LoVo (cell line): Measurements from ENCODE around the gene CGB8.
A peak's percentile ranks its signal among the peaks of the same experiment; 100 is the strongest.
"Not testable (repeated sequence)": the region's sequence is repeated elsewhere in the genome, so short reads cannot be mapped to it uniquely, and the experiment has no call there.

Experiments used
- DNase-seq: peaks from one replicate; pipeline ENCODE4 v3.0.0-alpha.2; 2016; ENCODE audit warnings: low spot score

The CGB8 gene

GRCh38 chr19:49049011-49049410 is at the start of gene CGB8:
Gene CGB8 (minus strand): TSS chr19:49049111. CDS start chr19:49048739, 372 bp downstream.
- DNase-seq = not testable (repeated sequence)

- peak; percentile 65 for DNase-seq
Measured at GRCh38 chr19:49097453-49098288, 48.8 kb upstream of the CGB8 start.

DNA sequence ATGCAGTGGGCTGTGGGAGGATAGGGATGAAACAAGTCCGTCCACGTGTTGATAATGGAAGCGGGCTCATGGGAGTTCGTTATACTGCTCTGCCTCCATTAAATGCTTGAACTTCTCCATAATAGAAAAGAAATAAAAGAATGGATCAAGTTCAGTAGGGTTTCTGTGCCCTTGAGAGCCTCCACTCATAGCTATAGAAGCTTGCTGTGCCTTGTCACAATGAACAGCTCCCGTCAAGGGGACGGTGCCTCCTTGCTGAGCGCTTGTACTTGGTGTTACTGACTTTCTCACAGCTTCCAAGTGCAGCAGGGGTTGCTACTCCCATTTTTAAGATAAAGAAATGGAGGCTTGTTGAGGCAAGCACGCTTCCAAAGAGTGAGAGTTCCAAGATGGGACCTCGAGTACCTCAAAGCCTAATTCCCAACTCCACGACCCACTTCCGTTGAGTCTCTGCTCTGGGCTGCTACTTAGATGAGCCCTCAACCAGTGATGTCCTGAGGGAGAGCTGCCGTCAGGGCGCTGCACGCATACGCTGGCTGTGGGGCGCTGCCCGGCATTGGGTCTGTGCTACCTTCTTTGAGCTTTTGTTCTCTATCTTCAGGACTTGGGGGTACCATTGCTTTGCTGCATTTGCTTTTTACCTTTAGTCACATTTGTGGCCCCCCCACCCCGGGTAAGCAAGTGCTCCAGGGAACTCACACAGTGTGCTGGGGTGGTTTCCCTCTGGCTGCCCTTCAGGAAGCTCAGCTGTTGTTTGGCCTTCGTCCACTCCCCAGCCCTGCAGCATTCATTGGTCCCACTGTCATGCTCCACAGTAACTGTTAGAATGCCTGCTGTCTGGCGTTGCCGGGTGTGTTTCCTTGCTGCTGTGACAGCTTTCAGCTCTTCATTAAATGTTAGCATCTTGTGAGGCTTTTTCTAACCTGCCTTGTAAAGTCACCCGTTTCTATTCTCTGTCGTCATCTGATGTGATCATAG is 45.9 kb upstream of the CGB8 start:
- DNase-seq = no peak

DNA sequence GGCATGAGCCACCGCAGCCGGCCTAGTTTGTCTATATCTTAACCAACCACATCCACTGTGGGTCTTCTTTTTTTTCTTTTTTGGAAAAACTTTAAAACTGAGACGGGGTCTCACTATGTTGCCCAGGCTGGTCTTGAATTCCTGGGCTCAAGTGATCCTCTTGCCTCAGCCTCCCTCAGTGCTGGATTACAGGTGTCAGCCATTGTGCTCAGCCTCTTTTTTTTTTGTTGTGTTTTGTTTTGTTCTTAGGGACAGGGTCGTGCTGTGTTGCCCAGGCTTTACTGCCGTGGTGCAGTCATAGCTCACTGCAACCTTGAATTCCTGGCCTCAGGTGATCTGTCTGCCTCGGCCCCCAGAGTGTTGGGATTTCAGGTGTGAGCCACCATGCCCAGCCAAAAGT is 43.8 kb upstream of the CGB8 start:
- DNase-seq = no peak

DNA sequence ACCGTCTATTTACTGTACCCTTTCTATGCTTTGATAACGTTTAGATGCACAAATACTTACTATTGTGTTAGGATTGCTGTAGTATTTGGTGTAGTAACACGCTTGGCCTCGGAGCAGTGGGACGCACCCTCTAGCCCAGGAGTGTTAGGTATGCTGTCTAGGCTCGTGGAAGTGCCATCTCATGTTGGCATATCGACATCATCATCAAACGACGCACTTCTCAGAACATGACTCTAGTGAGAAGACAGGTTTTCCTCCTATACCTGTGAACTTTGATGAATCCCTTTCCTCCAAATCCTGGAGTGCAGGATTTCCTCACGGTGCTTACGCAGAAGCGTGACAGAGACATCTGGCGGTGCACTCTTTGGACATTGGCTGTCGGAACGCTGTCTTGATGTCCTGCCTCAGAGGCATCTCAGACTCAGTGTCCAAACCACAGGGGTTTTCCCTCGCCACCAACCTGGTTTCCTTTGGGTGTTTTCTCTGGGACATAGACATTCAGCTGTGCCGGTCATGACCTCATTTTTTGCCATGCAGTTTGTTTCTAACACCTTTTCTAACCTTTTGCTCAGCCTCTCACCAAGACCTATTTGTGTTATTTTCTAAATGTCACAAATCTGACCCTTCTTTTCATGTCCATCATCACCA is 42.6 kb upstream of the CGB8 start:
- DNase-seq = no peak

DNA sequence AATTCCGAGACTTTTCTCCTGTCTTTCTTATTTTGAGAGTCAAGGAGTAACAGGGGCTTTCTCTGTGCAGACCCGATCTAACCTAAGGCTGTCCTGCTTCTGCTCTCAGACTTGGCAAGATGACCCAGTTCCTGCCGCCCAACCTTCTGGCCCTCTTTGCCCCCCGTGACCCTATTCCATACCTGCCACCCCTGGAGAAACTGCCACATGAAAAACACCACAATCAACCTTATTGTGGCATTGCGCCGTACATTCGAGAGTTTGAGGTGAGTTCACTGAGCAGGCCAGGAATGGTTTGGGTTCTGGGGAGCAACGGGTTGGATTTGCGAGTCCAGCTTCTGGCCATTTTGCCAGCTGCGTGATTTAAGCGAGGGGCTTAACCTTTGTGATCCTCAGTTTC is 37.4 kb upstream of the CGB8 start:
- DNase-seq = no peak

DNA sequence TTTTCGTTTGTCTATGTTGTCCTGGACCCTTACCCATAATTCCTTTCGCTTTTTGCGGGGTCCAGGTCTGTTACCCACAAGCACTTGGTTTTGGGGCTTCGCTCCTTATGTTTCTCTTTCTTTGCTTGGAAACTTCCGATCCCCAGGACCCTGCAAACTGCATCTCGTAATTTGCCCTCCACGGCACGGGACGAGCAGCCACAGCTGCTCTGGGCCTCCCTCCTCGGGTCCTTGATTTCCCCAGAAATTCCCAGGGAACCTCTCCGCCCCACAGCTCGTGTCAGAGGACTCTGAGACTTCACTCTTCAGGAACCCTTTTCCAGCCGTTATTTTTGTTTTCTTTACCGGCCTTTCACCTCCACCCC is 36.9 kb upstream of the CGB8 start:
- no peak for DNase-seq

DNA sequence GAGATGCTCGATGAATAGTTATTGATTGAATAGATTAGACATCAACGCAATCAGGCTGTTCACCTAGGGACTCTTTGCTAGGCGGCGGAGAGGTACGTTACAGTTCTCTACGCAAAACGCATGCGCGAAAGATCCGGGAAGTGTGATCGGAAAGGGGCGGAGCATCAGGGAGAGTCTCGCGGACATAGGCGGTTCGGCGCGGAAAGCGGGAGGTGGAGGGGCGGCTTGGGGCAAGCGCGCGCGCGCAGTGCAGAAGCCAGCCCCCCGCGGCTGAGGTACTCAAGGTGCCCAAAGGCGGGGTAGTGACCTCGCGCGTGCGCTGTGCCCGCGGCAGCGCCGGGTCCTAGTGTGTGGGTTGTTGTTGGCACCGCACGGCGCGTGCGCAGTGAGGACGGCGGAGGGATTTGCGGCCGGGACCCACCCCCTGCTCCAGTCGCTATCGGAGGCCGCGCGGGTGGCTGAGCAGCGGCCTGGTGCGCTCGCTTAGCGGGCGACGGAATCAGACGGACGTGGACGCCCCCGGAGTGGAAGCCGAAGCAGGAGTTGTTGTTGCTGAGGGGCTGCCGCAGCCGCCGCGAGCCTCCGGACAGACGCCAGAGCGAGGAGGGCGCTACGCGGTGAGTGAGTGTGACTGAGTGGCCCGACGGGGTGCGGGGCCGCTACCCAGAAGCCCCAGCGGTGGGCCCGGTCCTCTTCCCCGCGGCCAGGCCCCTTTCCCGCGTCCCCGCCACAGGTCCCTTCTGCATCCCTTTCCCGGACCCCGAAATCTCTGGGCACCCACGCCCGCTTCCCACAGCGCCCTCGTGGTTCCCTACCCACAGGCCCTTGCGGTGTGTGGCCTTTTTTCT is 36.3 kb upstream of the CGB8 start, which contains the start of gene SNRNP70:
TSS of gene SNRNP70 (plus strand) at position 432 of the 848 bp plus-strand sequence. CDS start 964 bp downstream, outside the sequence.
- peak; percentile 100 for DNase-seq

GRCh38 chr19:49084206-49085019 is 35.5 kb upstream of the CGB8 start:
- no peak for DNase-seq

- DNase-seq = no peak
Measured at GRCh38 chr19:49081273-49081672, 32.4 kb upstream of the CGB8 start.

DNA sequence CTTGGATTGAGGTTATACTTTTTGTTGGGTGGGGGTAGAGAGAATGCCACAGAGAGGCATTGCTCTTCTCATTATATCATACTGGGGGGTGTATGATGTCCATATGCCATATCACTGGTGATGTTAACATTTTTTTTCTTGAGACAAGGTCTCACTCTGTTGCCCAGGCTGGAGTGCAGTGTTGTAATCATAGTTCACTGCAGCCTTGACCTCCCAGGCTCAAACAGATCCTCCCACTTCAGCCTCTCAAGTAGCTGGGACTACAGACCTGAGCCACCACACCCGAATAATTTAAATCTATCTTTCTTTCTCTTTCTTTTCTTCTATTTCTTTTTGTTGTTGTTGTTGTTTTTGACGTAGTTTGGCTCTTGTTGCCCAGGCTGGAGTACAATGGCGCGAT is 31.5 kb upstream of the CGB8 start:
- no peak for DNase-seq

GRCh38 chr19:49074869-49075268 is 26.0 kb upstream of the CGB8 start:
- DNase-seq = peak; percentile 38

GRCh38 chr19:49073514-49074378 is 24.8 kb upstream of the CGB8 start:
- no peak for DNase-seq

DNA sequence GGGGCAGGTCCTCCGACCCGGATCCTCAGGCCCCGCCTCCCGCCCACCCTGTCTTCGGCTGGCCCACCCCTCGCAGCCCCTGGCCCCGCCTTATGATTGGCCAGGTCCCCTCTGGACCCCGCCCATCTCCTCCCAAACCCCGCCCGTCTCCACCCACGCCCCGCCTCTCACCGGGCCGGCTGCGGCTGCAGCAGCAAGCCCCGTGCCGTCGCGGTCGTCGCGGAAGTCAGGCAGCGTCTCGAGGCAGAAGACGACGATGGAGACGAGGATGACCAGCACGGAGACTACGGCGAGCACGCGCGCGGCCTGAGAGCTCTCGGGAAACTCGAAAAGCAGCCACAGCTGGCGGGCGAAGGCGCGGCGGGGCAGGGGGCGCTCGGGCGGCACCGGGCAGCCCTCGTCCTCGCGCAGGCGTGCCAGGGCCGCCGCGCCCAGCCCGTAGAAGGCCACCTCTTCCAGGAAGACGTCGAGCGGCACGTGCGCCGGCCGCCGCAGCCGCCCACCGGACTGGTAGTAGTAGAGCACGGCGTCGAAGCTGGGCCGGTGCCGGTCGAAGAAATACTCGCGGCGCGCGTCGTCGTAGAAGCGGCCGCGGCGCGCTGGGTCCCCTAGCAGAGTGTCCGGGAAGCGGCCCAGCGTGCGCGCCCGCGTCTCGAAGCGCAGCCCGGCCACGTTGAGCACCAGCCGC is 23.1 kb upstream of the CGB8 start:
- no peak for DNase-seq

DNA sequence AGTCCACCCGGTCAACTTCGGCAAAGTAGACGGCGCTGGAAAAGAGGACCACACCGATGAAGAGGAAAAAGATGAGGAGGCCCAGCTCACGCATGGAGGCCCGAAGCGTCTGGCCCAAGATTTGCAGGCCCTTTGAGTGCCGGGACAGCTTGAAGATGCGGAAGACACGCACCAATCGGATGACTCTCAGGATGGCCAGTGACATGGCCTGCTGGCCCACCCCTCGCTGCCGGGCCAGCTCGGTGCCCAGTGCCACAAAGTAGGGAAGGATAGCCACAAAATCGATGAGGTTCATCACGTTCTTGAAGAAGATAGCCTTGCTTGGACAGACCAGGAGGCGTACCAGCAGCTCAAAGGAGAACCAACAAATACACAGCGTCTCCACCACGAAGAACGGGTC is 21.5 kb upstream of the CGB8 start:
- DNase-seq = no peak

- no peak for DNase-seq
Measured at GRCh38 chr19:49069026-49069425, 20.1 kb upstream of the CGB8 start.

- DNase-seq = no peak
Measured at GRCh38 chr19:49067554-49067953, 18.6 kb upstream of the CGB8 start.

GRCh38 chr19:49065905-49066512 is 17.1 kb upstream of the CGB8 start:
- no peak for DNase-seq
